HG02938 (cell line): ENCODE data around the gene TRABD2B.

Source experiments
- ATAC-seq: cut with Tn5 transposase; IDR thresholded peaks from one replicate; pipeline ENCODE4 v1.9.1; 2021; ENCODE audit warnings: mild to moderate bottlenecking, moderate library complexity; ENCODE audit not compliant: unreplicated experiment

TRABD2B gene

DNA sequence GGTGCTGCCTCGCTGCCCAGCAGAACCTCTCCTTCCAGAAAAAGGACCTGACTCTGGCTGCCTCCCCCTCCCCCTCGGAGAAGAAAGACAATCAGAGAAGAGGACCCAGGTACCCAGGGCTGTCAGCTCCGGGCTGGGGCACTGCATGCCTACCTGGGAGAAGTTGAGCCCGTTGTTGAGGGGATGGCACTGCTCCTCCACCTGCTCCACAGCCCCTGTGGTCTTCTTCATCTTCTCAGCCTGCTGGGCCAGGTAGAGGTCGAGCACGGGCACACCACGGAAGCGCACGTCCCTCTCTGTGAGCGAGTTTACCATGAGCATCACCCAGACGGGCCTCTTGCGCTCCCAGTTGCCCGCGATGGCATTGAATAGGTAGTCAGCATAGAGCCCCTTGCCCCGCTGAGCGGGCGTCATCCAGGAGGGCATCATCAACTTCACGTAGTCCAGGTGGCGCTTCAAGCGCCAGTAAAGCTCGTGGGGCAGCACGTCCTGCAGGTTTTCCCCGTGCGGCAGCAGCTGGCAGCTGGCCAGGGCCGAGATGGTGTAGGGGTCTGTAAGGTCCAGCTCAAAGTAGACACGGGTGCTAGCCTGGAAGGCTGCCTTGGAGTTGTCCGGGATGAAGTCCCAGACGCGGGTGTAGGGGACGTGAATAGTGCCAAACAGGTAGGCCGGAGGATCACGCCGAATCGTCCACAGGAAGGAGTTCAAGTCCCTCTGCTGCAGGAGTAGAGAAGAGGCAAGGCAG, 3.1 kb downstream of the TRABD2B start:
- no peak for ATAC-seq

DNA sequence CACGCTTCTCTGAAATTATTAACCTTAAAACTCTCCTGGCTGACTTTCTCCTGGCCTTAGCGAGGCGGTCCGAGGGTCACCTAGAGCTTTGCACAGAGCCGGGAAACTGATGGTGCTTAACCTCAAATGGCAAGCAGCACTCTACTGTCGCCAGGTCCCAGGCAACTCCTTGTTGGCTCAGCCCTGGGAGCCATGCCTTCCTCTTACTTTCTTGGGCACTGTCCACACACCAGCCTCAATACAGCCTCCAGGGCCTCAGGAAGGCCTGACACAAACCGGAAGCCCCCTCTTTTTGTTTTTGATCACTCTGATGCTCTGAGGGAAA, 3.8 kb downstream of the TRABD2B start:
- ATAC-seq, result no peak

DNA sequence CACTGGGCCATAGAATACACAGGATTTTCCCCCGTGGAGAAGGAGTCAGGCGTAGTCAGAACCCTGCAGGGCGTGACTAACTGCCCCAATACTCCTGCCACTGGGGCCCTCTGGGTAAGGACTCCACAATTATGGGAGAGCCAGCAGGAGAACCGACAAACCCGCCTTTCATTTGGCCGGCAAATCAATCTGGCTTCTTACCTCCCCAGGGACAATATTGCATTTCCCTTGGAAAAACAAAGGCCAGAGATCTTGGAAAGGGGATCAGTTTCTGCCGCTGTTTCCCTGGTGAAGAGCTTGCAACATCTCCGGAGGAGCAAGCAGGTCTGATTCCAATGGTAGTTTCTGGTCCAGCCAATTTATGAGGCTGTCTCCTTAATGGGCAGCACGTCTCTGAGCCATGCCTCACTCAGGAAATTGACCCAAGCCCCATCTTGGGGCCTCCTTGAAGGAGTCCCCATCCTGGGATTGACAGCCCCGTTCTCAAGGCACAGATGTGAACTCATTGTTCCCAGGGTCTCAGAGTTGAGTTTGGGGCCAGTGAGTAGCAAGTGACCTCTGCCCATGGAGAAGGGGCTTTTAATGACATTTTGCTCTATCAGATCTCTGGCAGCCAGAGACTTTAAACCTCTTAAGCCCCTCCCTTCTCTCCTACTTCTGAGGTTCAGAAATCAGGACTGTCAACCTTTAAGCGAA, 4.3 kb downstream of the TRABD2B start:
- ATAC-seq, result no peak

DNA sequence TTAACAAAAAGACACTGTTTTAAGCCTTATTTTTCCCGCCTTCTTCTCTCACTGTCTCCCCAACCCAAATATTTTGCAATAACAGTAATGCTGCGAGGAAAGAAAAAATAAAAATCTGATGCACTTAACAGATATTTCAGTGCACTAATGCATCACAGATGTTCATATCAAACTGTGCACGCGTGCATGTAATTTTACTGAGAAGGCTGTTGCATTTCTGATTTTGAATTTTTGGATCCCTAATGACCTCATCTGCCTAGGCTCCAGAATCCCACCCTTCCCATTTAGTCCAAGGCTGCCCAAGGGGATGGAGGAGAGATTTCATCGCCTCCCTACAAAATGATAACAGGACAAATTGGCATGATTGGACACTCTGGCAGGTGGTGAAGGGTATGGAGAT, 5.5 kb downstream of the TRABD2B start:
- ATAC-seq, result no peak

DNA sequence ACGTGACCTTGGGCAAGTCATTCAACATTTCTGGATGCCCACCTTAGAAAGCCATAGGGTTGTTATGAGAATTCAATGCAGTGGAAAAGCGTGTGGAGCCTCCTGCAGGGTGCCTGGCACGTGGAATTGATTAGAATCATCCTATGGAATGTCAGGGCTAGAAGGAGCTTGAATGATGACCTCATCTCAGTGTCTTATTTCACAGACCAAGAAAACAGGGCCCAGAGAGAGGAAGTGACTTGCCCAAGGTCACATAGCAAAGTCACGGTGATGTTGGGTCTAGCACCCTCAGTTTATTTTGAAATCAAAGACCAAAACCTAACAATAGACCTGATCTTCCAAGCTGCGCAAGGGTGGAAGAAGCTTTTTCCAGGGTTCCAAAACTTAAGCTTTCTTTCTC, 6.0 kb downstream of the TRABD2B start:
- no peak for ATAC-seq

DNA sequence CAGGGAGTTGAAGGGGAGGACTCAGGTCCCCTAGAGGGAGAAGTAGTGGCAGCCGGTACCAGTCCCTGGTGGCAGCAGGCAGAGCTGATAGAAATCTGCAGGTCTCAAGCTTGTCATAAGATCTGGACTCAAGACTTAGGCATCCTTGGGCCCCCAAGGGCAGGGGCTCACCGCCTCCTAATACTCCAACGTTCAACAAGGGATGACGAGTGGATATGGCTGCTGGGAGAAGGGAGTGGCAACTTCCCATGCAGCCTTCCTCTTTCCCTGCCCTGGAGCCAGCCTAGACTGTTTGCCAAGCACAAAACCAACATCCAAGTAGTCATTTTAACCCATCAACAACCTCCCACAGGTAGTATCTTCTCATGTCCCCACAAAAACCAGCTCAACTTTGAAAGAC, 6.9 kb downstream of the TRABD2B start:
- no peak for ATAC-seq

DNA sequence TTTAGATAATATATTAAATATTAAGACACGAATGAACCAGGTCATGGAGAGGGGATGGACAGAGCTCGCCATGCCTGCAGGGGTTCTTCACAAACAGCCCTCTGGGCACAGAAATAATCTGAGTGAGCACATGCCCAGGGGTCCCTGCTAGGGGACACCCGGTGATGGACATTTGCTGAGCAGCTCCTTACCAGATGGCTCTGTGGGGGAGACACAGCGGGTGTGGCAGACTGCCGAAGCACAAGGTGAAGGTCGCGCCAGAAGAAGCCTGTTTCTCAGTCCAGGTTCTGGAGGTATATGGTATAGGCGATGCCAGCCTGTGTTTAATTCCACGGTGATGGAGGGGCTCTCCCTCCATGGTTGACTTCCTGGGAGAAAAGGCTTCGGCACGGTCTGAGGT, 9.6 kb downstream of the TRABD2B start:
- ATAC-seq, result no peak

DNA sequence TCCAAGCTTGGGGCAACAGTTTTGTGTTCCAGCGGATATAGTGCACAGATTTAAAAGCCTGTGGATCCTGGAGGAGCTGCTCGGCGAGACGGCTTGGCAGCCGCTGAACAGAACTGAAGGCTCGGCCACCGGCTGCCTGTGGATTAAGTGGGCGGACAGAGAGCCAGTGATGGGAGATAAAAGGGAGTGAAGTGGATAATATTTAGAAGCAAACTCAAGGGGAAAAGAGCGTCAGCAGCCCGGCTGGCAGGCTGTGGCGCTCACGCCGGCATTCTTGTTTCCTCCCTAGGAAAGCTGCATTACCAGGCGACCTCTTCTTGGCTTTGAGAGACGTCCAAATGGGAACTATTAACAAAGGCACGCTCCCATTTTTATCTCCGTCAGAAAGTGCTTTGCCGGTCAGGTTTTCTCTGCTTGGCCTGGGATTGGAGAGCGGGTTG, 10.4 kb downstream of the TRABD2B start:
- no peak for ATAC-seq

DNA sequence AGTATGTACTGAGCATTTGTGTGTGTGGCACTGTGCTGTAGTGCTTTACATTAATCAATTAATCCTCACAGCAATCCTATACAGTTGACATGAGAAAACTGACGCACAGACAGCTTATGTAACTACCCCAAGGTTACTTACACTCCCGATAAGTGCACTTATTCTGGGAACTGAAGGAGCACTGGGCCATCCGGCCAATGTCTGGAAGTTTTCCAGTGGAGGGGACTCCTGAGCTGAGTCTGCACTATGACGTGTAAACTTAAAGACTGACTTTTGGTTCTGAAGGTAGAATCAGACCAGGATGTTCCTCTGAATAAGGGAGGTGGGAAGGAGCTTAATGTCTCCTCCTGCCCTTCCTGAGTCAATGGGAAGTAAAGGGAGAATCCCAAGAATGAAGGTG, 12.2 kb downstream of the TRABD2B start:
- ATAC-seq, result no peak

DNA sequence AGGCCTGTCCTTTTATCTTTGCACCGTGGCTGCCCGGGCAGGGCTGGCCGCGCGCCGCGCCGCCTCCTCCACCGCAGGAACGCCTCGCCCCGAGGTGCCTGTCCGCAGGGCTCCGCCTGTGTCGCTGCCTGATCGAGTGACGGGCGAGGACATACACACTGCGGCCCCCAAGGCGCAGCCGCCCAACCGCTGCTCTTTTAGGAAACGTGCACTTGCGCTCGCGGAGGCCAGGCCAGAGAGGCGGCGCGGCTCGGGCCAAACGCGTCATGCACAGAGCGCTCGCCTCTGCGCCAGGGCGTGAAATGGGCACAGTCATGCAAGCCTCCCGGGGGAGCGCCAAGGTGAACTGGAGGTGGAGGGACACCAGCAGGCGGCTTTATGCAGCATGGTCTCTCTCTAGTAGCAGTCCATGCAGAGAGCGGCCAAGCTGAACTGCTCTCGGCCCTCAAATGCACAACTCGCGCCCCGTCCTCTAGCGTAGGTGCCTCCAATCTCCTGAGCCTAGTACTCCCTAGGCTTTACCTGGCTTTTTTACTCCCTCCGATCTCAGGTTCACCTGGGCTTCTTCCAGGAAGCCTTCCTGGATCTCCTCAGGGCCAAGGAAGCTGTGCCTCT, 12.9 kb downstream of the TRABD2B start:
- no peak for ATAC-seq

DNA sequence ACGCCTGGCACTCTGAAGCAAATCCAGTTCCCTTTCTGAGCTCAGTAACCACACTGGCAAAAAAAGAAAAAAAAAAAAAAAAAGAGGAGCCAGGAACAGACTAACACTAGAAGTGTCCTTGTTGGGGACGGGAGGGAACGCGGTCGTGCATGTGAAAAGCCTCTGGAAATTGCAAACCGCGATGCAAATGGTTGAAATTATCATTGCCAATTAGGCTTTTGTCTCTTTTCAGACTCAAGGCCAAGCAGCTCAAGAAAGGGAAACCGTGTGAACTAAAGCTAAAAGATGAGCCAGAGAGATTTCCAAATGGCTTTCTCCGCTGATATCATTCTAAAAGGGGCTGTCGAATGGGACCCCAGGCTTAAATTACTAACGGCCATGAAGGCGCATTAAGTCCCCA, 13.5 kb downstream of the TRABD2B start:
- no peak for ATAC-seq

DNA sequence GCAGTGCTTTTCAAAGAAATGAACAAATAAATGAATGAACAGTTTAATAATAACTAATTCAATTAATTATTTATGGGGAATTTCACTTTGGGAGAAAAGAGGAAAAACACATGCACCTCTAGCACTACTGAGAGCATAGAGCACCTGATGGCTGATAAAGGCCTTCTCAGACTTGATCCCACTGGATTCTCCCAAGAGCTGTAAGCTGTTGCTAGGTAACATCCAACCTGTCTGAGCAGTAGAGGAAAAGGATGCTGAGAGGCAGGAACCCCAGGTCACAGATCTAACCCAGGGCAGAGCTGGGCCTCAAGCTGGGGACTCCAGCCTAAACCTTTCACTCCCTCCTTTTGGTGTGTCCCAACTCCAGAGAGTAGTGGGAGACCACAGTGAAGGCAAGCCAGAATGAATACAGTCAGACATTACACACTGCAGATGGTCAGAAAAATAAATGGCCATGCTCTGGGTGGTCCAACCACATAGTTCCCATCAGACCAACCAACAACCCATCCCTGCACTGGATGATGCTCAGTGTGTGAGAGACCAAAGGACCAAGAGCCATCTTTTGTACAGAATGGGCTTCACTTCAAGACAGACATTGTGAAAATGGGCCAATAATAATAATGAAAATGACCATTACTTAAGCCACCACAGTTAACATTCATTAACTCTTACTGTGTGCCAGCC, 15.4 kb downstream of the TRABD2B start:
- no peak for ATAC-seq

DNA sequence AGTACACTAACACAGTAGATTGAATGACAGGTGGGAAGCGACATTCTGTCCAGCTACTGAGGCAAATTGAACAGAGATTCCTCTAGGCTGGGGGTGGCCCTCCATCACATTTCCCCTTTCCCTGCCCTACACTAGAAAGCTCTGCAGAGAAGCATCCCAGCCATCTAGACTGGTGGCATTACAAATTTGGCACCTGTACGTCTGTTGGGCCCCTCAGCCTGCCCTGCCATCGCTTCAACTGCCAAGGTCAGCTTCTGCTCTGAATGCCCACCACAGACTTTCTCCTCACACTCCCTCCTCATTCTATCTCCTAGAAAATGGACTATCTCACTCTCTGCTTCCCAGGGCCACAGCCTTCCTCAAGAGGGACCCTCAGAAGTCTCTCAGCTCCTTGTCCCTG, 16.7 kb downstream of the TRABD2B start:
- no peak for ATAC-seq

DNA sequence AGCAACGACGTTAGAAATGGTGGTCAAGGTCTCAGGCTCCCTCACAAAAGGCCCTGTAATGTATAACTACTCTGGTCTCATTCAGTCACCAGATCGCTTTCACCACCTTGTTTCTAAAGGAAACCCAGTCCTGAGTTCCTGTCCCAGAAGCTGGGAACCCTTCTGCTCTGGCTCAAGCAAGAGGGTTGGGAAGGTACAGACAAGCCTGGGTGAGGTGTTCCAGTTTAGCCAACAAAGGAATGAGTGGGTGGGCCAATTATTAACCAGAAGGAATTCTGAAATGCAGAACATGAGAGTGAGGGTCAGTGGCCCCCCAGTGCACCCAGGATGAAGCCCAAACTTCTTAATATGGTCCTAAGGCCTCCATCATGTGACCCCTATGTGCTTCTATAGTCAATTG, 17.5 kb downstream of the TRABD2B start:
- no peak for ATAC-seq

DNA sequence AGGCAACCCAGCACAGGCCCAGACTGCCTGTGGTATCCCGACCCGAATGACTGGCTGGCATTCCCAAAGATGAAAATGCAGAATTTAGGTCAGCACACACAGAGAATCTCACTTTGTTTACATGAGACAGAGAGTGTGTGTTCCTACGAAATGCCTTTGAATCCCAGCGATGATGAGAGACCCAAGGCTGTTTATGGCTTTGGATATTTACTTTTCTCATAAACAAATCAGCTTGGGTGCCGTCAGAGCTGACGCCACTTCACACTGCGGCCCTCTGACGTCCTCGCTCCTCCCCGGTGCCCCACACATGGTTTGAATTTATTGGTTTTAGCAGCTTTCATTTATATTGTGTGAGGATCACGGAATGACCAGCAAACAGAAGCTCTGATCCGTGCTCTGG, 18.7 kb downstream of the TRABD2B start:
- no peak for ATAC-seq

DNA sequence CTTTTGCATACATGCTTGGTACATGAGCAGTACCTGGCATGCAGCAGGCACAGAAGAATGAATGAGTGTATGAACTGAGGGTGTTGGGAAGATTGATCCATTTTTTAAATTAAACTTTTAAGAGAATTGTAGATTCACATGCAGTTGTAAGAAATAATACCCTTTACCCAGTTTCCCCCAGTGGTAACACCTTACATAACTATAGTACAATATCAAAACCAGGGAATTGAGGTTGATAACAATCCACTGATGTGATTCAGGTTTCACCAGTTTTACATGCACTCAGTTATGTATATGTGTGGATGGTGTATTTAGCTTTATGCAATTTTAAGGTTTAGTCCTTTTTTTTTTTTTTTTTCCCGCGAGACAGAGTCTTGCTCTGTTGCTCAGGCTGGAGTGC, 20.5 kb downstream of the TRABD2B start:
- no peak for ATAC-seq

DNA sequence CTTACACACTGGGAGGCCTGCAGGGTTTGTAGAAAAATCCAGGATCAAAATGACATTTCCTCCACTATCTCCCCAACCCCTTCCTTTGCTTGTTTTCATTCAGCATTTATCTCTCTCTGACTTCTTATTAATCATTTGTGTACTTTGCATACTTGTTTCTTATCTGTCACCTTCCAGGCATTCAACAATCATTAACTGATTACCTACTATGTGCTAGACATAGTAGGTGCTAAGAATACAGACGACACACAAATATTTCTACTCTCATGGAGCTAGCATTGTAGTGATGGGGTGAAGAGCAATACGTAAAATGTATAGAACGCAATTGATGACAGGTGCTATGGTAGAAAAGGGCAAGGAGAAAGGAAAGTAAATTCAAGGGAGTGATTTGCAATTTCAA, 20.9 kb downstream of the TRABD2B start:
- no peak for ATAC-seq

DNA sequence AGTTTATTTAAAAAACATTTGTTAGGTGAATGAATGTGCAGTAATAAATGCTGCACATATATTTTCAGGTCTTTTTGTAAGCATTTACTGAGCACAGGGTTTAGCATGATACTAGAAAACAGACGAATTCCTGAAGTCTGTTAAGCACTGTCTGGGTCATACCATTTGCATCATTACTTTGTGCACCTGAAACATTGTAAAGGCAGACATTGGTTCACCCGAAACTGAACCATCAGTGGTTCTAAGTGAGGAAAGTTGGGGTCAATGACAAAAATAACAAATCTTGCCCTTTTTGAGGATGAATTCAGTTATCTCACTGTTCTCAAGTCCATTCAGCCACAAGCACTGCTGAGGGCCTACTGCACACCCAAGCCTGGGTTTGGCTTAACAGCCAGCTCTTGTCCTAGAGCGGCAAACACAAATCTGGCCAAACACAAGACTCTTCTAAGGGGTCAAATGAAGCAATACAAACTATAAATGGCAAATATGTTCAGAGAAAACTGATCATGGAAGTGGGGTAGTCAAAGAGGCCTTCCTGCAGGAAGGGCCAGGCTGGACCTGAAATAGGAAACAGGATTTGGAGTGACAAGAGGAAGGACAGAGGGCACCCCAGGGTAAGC, 21.8 kb downstream of the TRABD2B start:
- ATAC-seq, result no peak

DNA sequence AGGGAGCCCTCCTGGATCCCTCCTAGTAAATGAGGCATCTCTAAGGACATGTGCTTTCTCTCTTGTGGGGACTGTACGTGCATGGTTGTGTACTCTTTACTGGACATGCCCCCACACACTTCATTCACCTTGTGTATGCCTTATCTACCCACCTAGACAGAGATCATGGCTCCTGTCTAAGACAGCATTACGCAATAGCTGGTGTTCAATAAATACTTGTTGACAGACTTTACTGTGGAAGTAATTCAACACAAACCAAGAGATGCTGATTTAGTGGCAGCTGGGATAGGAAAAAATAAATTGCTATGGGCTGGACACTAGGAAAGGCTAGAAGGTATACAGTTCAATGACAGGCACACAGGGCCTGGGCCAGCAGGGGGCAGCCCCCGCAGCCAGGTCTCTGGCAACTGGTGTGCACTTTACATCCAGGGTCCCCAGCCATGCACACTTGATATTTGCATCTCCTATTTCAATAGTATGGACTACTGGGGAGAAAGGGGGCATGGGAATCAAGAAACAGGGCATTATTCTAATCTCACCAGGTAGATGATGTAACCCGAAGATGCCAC, 24.2 kb downstream of the TRABD2B start:
- no peak for ATAC-seq

DNA sequence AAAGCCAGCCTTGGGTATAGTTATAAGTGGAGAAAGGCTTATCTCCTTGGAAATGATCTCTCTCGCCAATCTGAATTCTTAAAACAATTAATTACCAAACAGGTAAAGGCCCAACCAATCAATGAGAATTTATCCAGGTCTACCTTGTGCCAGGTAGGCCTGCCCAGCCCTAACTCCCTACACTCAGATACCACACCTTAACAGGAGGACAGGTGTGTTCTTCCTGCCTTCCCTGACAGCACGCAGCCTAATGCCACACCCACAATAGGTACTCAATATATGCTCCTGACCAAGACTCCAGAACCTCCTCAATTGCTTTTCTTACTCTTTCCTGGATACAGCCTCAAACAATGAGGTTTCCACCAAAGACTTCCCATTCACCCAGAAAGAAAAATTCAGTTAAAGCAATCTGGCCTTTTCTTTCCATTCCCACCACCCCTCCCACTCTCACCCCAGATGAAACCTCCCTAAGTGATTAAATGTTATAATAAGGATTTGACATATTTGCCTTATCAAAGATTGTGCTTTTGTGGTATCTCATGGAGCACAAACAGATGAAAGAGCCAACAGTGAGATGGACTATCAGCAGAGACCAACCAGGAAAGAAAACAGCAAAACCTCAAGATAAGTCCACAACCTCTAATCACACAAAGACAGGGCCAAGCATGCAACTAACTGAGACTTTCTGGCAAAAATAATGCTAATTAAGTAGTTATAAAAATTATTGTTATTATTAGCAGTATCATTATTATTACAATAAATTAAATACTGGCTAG, 25.6 kb downstream of the TRABD2B start:
- ATAC-seq, result no peak
